WERI-Rb-1 (cell line): ENCODE measurements around the gene ZNF600.
"Not testable (repeated sequence)": the region's sequence is repeated elsewhere in the genome, so short reads cannot be mapped to it uniquely, and the experiment has no call there.

Experiments used
- DNase-seq: peaks from one replicate; pipeline ENCODE4 v3.0.0-alpha.2; 2020
- H3K27ac ChIP-seq: fragments of 250-450 bp; sonication (Bioruptor Pico); 2 replicates; pipeline ENCODE4 v1.5.1; 2020; ENCODE audit warnings: mild to moderate bottlenecking, moderate library complexity
- H3K27me3 ChIP-seq: fragments of 250-450 bp; sonication (Bioruptor Pico); 2 replicates; pipeline ENCODE4 v1.5.1; 2021; ENCODE audit warnings: mild to moderate bottlenecking, low read depth, moderate library complexity; ENCODE audit not compliant: insufficient read depth, severe bottlenecking
- H3K36me3 ChIP-seq: fragments of 250-450 bp; sonication (Bioruptor Pico); 2 replicates; pipeline ENCODE4 v1.5.1; 2020; ENCODE audit warnings: mild to moderate bottlenecking, moderate library complexity
- H3K4me3 ChIP-seq: 2 replicates; pipeline ENCODE4 v1.5.1; 2011; ENCODE audit warnings: low read depth, mild to moderate bottlenecking, control low read depth, low read length
- H3K9me3 ChIP-seq: fragments of 250-450 bp; sonication (Bioruptor Pico); 2 replicates; pipeline ENCODE4 v1.5.1; 2021; ENCODE audit warnings: mild to moderate bottlenecking, moderate library complexity; ENCODE audit not compliant: severe bottlenecking
- CTCF ChIP-seq: IDR thresholded peaks from 2 replicates; pipeline ENCODE4 v1.5.1; 2011; ENCODE audit warnings: low read depth, mild to moderate bottlenecking, control low read depth, inconsistent platforms, low read length

ZNF600 gene

GRCh38 chr19:52724701-52725514 is 61.7 kb downstream of the ZNF600 start:
- DNase-seq: no peak
- no peak overlapping the region for H3K27ac ChIP-seq
- H3K4me3 ChIP-seq: no peak overlapping the region
- peaks cover 9% of the 10 kb centered on the region for H3K9me3 ChIP-seq
- no peaks in the 10 kb centered on the region for H3K27me3 ChIP-seq
- no peak for TF ChIP-seq CTCF
- peaks cover 17% of the 10 kb centered on the region for H3K36me3 ChIP-seq

- not testable (repeated sequence) for H3K27ac ChIP-seq, H3K9me3 ChIP-seq, DNase-seq, H3K27me3 ChIP-seq, H3K4me3 ChIP-seq
- peaks cover 20% of the 10 kb centered on the region for H3K36me3 ChIP-seq
These were observed 62.5 kb downstream of the ZNF600 start for GRCh38 chr19:52723907-52724598.

GRCh38 chr19:52722062-52723003 is 64.3 kb downstream of the ZNF600 start:
- Histone ChIP-seq H3K27me3 (no peaks in the 10 kb centered on the region), H3K4me3 (no peak overlapping the region), H3K9me3 (peaks cover 9% of the 10 kb centered on the region), H3K27ac (no peak overlapping the region), H3K36me3 (peaks cover 11% of the 10 kb centered on the region)
- DNase-seq: no peak
- TF ChIP-seq CTCF: no peak

- not testable (repeated sequence) for H3K27ac ChIP-seq, H3K27me3 ChIP-seq, H3K4me3 ChIP-seq, H3K36me3 ChIP-seq, DNase-seq, H3K9me3 ChIP-seq
These were observed 66.0 kb downstream of the ZNF600 start for GRCh38 chr19:52720541-52720940.

- Histone ChIP-seq H3K27ac (no peak overlapping the region), H3K4me3 (no peak overlapping the region), H3K36me3 (peaks cover 13% of the 10 kb centered on the region), H3K27me3 (no peaks in the 10 kb centered on the region), H3K9me3 (peaks cover 6% of the 10 kb centered on the region)
- TF ChIP-seq CTCF: no peak
- no peak for DNase-seq
These were observed 70.1 kb downstream of the ZNF600 start for GRCh38 chr19:52716522-52716921.

- not testable (repeated sequence) for H3K4me3 ChIP-seq, H3K27me3 ChIP-seq, DNase-seq, H3K9me3 ChIP-seq, H3K27ac ChIP-seq
- peaks cover 14% of the 10 kb centered on the region for H3K36me3 ChIP-seq
These were observed 70.7 kb downstream of the ZNF600 start for GRCh38 chr19:52715902-52716301.

- H3K27me3 ChIP-seq, H3K4me3 ChIP-seq, DNase-seq, H3K27ac ChIP-seq, H3K9me3 ChIP-seq: not testable (repeated sequence)
- H3K36me3 ChIP-seq: peaks cover 14% of the 10 kb centered on the region
These were observed 71.3 kb downstream of the ZNF600 start for GRCh38 chr19:52715330-52715729.
